Measurements from ENCODE around the gene SEC16A. TPM values are rescaled to one million over a fixed set of nuclear protein-coding genes. Genes with fewer than 3 reads are reported as not detected.

SEC16A gene
- total RNA-seq, 1 donor from 2014 or later: 78.8 TPM

GRCh38 chr9:136504512-136505348 lies 21.9 kb upstream of the SEC16A start:
- no peak overlapping the region for H3K4me3 Mint-ChIP-seq
- no peaks in the 10 kb centered on the region for H3K9me3 Mint-ChIP-seq
- no peaks in the 10 kb centered on the region for H3K27me3 Mint-ChIP-seq
- ChIA-PET CTCF (no interaction called here), POLR2A (interaction anchor here (0.6 kb wide), 2 partner anchors 47 to 53 kb away, joined by 3 to 6 read pairs; no protein-coding TSS in a partner anchor)
- no peak for TF ChIP-seq CTCF (IDR thresholded peaks at IDR 0.05)
- intact Hi-C loops (cut with micrococcal nuclease): no loop called here
- H3K36me3 Mint-ChIP-seq (ENCODE audit: low read depth): peaks cover 64% of the 10 kb centered on the region
- no peaks in the 10 kb centered on the region for H3K4me1 Mint-ChIP-seq
- ATAC-seq (ENCODE audit: low read depth) (no peak), DNase-seq (no peak)
- H3K27ac Mint-ChIP-seq: no peak overlapping the region

- H3K27ac Mint-ChIP-seq: no peak overlapping the region
- POLR2A ChIA-PET: interaction anchor here (0.9 kb wide), 1 partner anchor 17 kb away, joined by 4 read pairs; no protein-coding TSS in a partner anchor
Measured at GRCh38 chr9:136502940-136503550, 20.2 kb upstream of the SEC16A start.

GRCh38 chr9:136502196-136502595 lies 19.4 kb upstream of the SEC16A start:
- no peak for DNase-seq
- H3K9me3 Mint-ChIP-seq: no peaks in the 10 kb centered on the region
- no peak overlapping the region for H3K27ac Mint-ChIP-seq
- ATAC-seq (ENCODE audit: low read depth): no peak
- CTCF ChIA-PET: no interaction called here
- no peaks in the 10 kb centered on the region for H3K27me3 Mint-ChIP-seq
- intact Hi-C loops (cut with micrococcal nuclease): no loop called here
- no peaks in the 10 kb centered on the region for H3K4me1 Mint-ChIP-seq
- H3K36me3 Mint-ChIP-seq (ENCODE audit: low read depth): peaks cover 67% of the 10 kb centered on the region
- no peak overlapping the region for H3K4me3 Mint-ChIP-seq
- TF ChIP-seq CTCF (IDR thresholded peaks at IDR 0.05): no peak
- POLR2A ChIA-PET: no interaction called here

More at GRCh38 chr9:136502940-136503550, 20.2 kb upstream of the SEC16A start:
- Mint-ChIP-seq H3K4me1 (no peaks in the 10 kb centered on the region), H3K9me3 (no peaks in the 10 kb centered on the region), H3K4me3 (no peak overlapping the region), H3K27me3 (no peaks in the 10 kb centered on the region), H3K36me3 (ENCODE audit: low read depth) (peaks cover 66% of the 10 kb centered on the region)
- intact Hi-C loops (cut with micrococcal nuclease): no loop called here
- ATAC-seq (ENCODE audit: low read depth) (no peak), DNase-seq (no peak)
- TF ChIP-seq CTCF (IDR thresholded peaks at IDR 0.05): no peak
- CTCF ChIA-PET: interaction anchor here (0.9 kb wide), 1 partner anchor 15 kb away, joined by 3 read pairs; no protein-coding TSS in a partner anchor

- ChIA-PET CTCF (no interaction called here), POLR2A (no interaction called here)
- Mint-ChIP-seq H3K9me3 (no peaks in the 10 kb centered on the region), H3K36me3 (ENCODE audit: low read depth) (peaks cover 66% of the 10 kb centered on the region), H3K27me3 (no peaks in the 10 kb centered on the region), H3K4me3 (no peak overlapping the region), H3K27ac (no peak overlapping the region), H3K4me1 (no peaks in the 10 kb centered on the region)
- TF ChIP-seq CTCF (IDR thresholded peaks at IDR 0.05): no peak
- DNase-seq (no peak), ATAC-seq (ENCODE audit: low read depth) (no peak)
- intact Hi-C loops (cut with micrococcal nuclease): no loop called here
Measured at GRCh38 chr9:136501686-136502085, 18.8 kb upstream of the SEC16A start.

Measured in activated B cell treated with CpG ODN at 0.5 μM for 24 hours (primary cell).